HL-60 (cell line): ENCODE results near the gene CYP27C1.

ENCODE experiments used
- POLR2AphosphoS5 ChIP-seq: IDR thresholded peaks from 2 replicates; pipeline ENCODE4 v1.6.1; 2012; ENCODE audit warnings: low read depth
- TF ChIP-seq, protein P1 (sequence below): IDR thresholded peaks from one replicate; pipeline ENCODE4 v1.5.1; 2011; ENCODE audit warnings: low read length, control low read depth, inconsistent platforms; ENCODE audit not compliant: insufficient read depth

DNA sequence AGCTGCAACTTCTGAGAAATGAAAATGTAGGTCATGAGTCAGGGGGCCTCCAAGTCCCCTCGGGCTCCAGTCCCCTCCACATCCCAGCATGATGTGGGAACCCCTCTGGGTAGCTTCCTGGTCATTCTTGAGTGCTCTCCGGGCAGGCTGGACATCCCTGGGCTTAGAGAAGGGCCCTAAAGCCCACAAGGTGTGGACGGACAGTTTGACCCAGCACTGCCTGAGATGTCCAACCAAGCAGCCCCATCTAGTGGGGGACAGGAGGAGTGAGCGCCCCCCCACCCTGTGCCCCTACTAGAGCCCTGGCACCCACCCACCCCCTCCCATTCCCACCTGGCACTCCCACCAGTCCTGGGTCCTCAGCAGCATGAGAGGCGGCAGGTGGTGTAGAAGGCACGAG lies 46.0 kb downstream of the CYP27C1 start:
- TF ChIP-seq, protein P1, sequence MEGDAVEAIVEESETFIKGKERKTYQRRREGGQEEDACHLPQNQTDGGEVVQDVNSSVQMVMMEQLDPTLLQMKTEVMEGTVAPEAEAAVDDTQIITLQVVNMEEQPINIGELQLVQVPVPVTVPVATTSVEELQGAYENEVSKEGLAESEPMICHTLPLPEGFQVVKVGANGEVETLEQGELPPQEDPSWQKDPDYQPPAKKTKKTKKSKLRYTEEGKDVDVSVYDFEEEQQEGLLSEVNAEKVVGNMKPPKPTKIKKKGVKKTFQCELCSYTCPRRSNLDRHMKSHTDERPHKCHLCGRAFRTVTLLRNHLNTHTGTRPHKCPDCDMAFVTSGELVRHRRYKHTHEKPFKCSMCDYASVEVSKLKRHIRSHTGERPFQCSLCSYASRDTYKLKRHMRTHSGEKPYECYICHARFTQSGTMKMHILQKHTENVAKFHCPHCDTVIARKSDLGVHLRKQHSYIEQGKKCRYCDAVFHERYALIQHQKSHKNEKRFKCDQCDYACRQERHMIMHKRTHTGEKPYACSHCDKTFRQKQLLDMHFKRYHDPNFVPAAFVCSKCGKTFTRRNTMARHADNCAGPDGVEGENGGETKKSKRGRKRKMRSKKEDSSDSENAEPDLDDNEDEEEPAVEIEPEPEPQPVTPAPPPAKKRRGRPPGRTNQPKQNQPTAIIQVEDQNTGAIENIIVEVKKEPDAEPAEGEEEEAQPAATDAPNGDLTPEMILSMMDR: no peak
- no peak for TF ChIP-seq POLR2AphosphoS5
